ENCODE data around the gene FTO. TPM values are rescaled to one million over a fixed set of nuclear protein-coding genes. Genes with fewer than 3 reads are reported as not detected.

Gene FTO
- total and polyA plus RNA-seq, 2 of the 13 experiments (the other 11 are each of a cell fraction or from before 2014, with no cell fraction given): 41.6 to 55.8 TPM

DNA sequence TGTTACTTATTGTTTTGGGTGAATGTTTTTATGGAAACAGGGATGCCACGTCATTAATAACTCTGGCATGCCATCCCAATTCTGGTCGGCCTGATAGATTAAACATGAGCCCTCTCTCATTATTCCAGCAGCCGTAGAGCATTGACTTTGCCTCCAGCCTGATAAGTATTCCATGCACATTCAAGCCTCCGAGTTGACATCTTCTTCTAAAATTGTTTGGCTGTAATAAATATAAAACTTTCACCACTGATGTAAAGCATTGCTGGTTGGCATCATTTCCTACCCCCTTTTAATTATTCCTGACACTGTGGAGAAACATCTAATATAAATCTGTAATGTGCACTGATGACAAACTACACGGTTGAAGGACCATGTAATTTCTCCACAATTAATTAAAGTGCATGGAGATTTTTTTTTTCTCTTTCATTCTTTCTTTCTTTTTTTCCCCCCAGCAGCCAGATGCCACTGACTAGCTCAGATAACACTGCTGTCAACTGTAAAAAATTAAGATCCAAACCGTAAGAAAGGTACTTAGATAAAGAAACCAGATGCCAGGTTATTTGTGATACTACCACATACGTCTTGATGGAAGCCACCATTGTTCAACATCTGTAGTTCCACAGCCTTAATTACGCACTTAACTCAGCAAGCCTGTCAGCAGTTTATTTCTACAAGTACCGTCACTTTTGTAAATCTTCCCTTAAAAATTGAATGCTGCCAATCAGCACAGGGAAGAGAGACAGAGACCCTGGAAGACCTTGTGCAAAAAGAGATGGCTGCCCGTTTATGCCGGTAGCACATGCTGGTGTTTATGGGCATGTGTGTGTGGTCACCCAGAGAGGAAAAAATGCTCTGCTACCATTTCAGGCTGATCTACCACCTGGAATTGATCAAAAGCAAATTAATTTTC lies 344.9 kb downstream of the FTO start:
- H3K36me3 ChIP-seq (replicated peaks in 1 of 2; ENCODE audit: control insufficient read depth in 1 of 2, insufficient read depth in 2 of 2, low read length in 2 of 2): no peaks in the 10 kb centered on the region
- no peak overlapping the region for H3K4me3 ChIP-seq (replicated peaks in 1 of 3; ENCODE audit: insufficient read depth in 1 of 3, low read depth in 2 of 3, low read length in 3 of 3)
- H3K79me2 ChIP-seq (ENCODE audit: insufficient read depth, low read length): no peaks in the 10 kb centered on the region
- ATAC-seq (no peak), DNase-seq (ENCODE audit: low spot score) (no peak), FAIRE-seq (no peak)
- no peak overlapping the region for H3K27ac ChIP-seq (ENCODE audit: extremely low read length, insufficient read depth, low read length)
- no peaks in the 10 kb centered on the region for H3K4me1 ChIP-seq (ENCODE audit: insufficient read depth, low read length)
- no peak overlapping the region for H3K4me2 ChIP-seq (ENCODE audit: low read depth, low read length)
- ChIA-PET CTCF (ENCODE audit: low intra/inter-chr PET ratio, low total read pairs) (no interaction called here), POLR2A (no interaction called here)
- in situ Hi-C loops (cut with HindIII; ENCODE audit: extremely low pct_ligation_motif_present, low pct_unique_long_range_greater_than_20kb): no loop called here
- TF ChIP-seq SNAPC2 (CRISPR knock-in tag; IDR thresholded peaks at IDR 0.05) (no peak), ZNF354B (CRISPR knock-in tag; IDR thresholded peaks at IDR 0.05) (no peak), IRX3 (CRISPR knock-in tag; IDR thresholded peaks at IDR 0.05; ENCODE audit: borderline replicate concordance, low read depth) (no peak), TOPORS (CRISPR knock-in tag; IDR thresholded peaks at IDR 0.05) (no peak), ZNF577 (CRISPR knock-in tag; IDR thresholded peaks at IDR 0.05; ENCODE audit: borderline replicate concordance, low read depth) (no peak), MAX (IDR thresholded peaks at IDR 0.05) (no peak), ZNF138 (CRISPR knock-in tag; IDR thresholded peaks at IDR 0.05; ENCODE audit: low read depth) (no peak), CCDC6 (CRISPR knock-in tag; IDR thresholded peaks at IDR 0.05) (no peak), ZNF432 (CRISPR knock-in tag; IDR thresholded peaks at IDR 0.05; ENCODE audit: borderline replicate concordance) (no peak), IKZF1 (IDR thresholded peaks at IDR 0.05) (no peak), ARID3A (IDR thresholded peaks at IDR 0.05; ENCODE audit: low read depth, low read length) (no peak), MZF1 (CRISPR knock-in tag; IDR thresholded peaks at IDR 0.05; ENCODE audit: borderline replicate concordance) (no peak), POGK (CRISPR knock-in tag; conservative IDR thresholded peaks at IDR 0.05) (no peak), SALL1 (CRISPR knock-in tag; IDR thresholded peaks at IDR 0.05) (no peak), KDM6A (CRISPR knock-in tag; IDR thresholded peaks at IDR 0.05; ENCODE audit: low read depth) (no peak)
- TF ChIP-seq, protein P1, sequence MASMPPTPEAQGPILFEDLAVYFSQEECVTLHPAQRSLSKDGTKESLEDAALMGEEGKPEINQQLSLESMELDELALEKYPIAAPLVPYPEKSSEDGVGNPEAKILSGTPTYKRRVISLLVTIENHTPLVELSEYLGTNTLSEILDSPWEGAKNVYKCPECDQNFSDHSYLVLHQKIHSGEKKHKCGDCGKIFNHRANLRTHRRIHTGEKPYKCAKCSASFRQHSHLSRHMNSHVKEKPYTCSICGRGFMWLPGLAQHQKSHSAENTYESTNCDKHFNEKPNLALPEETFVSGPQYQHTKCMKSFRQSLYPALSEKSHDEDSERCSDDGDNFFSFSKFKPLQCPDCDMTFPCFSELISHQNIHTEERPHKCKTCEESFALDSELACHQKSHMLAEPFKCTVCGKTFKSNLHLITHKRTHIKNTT (CRISPR knock-in tag; IDR thresholded peaks at IDR 0.05): no peak
- TF ChIP-seq, protein P2, sequence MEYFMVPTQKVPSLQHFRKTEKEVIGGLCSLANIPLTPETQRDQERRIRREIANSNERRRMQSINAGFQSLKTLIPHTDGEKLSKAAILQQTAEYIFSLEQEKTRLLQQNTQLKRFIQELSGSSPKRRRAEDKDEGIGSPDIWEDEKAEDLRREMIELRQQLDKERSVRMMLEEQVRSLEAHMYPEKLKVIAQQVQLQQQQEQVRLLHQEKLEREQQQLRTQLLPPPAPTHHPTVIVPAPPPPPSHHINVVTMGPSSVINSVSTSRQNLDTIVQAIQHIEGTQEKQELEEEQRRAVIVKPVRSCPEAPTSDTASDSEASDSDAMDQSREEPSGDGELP (IDR thresholded peaks at IDR 0.05; ENCODE audit: borderline replicate concordance, low read depth): no peak
- TF ChIP-seq, protein P3, sequence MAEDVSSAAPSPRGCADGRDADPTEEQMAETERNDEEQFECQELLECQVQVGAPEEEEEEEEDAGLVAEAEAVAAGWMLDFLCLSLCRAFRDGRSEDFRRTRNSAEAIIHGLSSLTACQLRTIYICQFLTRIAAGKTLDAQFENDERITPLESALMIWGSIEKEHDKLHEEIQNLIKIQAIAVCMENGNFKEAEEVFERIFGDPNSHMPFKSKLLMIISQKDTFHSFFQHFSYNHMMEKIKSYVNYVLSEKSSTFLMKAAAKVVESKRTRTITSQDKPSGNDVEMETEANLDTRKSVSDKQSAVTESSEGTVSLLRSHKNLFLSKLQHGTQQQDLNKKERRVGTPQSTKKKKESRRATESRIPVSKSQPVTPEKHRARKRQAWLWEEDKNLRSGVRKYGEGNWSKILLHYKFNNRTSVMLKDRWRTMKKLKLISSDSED (CRISPR knock-in tag; IDR thresholded peaks at IDR 0.05): no peak
- no peaks in the 10 kb centered on the region for H4K20me1 ChIP-seq (ENCODE audit: insufficient read depth, low read length)
- BruUV-seq (replicated peaks): no TSS peak
- H3K27me3 ChIP-seq (ENCODE audit: control insufficient read depth in 1 of 2, insufficient read depth in 2 of 2, low read length in 2 of 2): no peaks in the 10 kb centered on the region
- no peaks in the 10 kb centered on the region for H3K9me3 ChIP-seq (ENCODE audit: low read length)
- intact Hi-C loops (cut with micrococcal nuclease; ENCODE audit: unreplicated experiment): no loop called here
- 95% methylated on average over 11 of the region's 11 CpGs for WGBS (ENCODE audit: low lambda C conversion rate)
- H3K9ac ChIP-seq (ENCODE audit: insufficient read depth, low read depth, low read length): no peak overlapping the region
- no peak overlapping the region for H2AFZ ChIP-seq (ENCODE audit: low read length)
